K562 (cell line): ENCODE data around the gene NHSL2. TPM values are rescaled to one million over a fixed set of nuclear protein-coding genes. Genes with fewer than 3 reads are reported as not detected.
A peak's percentile ranks its signal among the peaks of the same experiment; 100 is the strongest.

Experiments used
- ARNT ChIP-seq, 2 experiments: fragments of 450-650 bp; IDR thresholded peaks; 2 replicates each; pipeline ENCODE4 v1.6.1; 2016; ENCODE audit warnings: mild to moderate bottlenecking in 1 of 2
- BRD9 ChIP-seq: fragments of 450-650 bp; IDR thresholded peaks from 2 replicates; pipeline ENCODE4 v1.6.1; 2018; ENCODE audit warnings: low read depth; ENCODE audit not compliant: partially characterized antibody
- COPS2 ChIP-seq: fragments of 450-650 bp; conservative IDR thresholded peaks from 2 replicates; pipeline ENCODE4 v1.6.1; 2016; ENCODE audit warnings: mild to moderate bottlenecking, moderate library complexity
- E2F4 ChIP-seq: sonication (generic); formaldehyde crosslinking; IDR thresholded peaks from 2 replicates; pipeline ENCODE4 v1.8.0; 2022; ENCODE audit warnings: mild to moderate bottlenecking, low read depth, missing genetic modification reagents
- EGR1 ChIP-seq: fragments of 450-650 bp; conservative IDR thresholded peaks from 2 replicates; pipeline ENCODE4 v1.6.1; 2017; ENCODE audit warnings: mild to moderate bottlenecking
- EHMT2 ChIP-seq: fragments of 450-650 bp; IDR thresholded peaks from 2 replicates; pipeline ENCODE4 v1.6.1; 2018; ENCODE audit warnings: antibody characterized with exemption
- FOS ChIP-seq: IDR thresholded peaks from 3 replicates; pipeline ENCODE4 v1.6.1; 2011; ENCODE audit not compliant: insufficient read length; ENCODE audit errors: extremely low read depth
- HSF4 ChIP-seq: fragments of 250-450 bp; sonication (Bioruptor Pico); IDR thresholded peaks from 2 replicates; pipeline ENCODE4 v2.1.2; 2022; ENCODE audit warnings: mild to moderate bottlenecking, moderate library complexity, borderline replicate concordance
- NCOA6 ChIP-seq: fragments of 450-650 bp; IDR thresholded peaks from 2 replicates; pipeline ENCODE4 v1.6.1; 2017; ENCODE audit warnings: mild to moderate bottlenecking
- RB1 ChIP-seq: fragments of 450-650 bp; IDR thresholded peaks from 2 replicates; pipeline ENCODE4 v1.6.1; 2017; ENCODE audit warnings: low read depth, mild to moderate bottlenecking
- RFX5 ChIP-seq: IDR thresholded peaks from 2 replicates; pipeline ENCODE4 v1.6.1; 2011; ENCODE audit warnings: low read depth, mild to moderate bottlenecking, improper control_type of control experiment, low read length
- SAFB ChIP-seq: fragments of 200-400 bp; formaldehyde crosslinking; IDR thresholded peaks from 2 replicates; pipeline ENCODE4 v1.6.1; 2017; ENCODE audit warnings: low read depth, low read length, borderline replicate concordance
- SMARCA5 ChIP-seq: fragments of 450-650 bp; IDR thresholded peaks from 2 replicates; pipeline ENCODE4 v1.6.1; 2016
- SMARCC2 ChIP-seq: fragments of 450-650 bp; IDR thresholded peaks from 2 replicates; pipeline ENCODE4 v1.6.1; 2017; ENCODE audit warnings: antibody characterized with exemption, moderate library complexity, mild to moderate bottlenecking, low read depth
- SMARCE1 ChIP-seq: fragments of 450-650 bp; IDR thresholded peaks from 2 replicates; pipeline ENCODE4 v1.7.1; 2016; ENCODE audit warnings: mild to moderate bottlenecking
- SMC3 ChIP-seq: conservative IDR thresholded peaks from 2 replicates; pipeline ENCODE4 v1.6.1; 2011; ENCODE audit warnings: low read depth, low read length, improper control_type of control experiment; ENCODE audit not compliant: insufficient read depth
- U2AF1 ChIP-seq: fragments of 200-400 bp; formaldehyde crosslinking; optimal IDR thresholded peaks from 2 replicates; pipeline ENCODE3; 2017; ENCODE audit warnings: mild to moderate bottlenecking, low read depth, low read length, moderate library complexity
- ZBTB12 ChIP-seq: fragments of 250-450 bp; sonication (Bioruptor Pico); IDR thresholded peaks from 2 replicates; pipeline ENCODE4 v1.4.0; 2020
- ZKSCAN1 ChIP-seq: fragments of 150-350 bp; IDR thresholded peaks from 2 replicates; pipeline ENCODE4 v1.6.1; 2016; ENCODE audit warnings: low read depth, low read length
- ZNF76 ChIP-seq: fragments of 250-450 bp; sonication (Bioruptor Pico); IDR thresholded peaks from 2 replicates; pipeline ENCODE4 v1.4.0; 2020; ENCODE audit warnings: mild to moderate bottlenecking, moderate library complexity, borderline replicate concordance
- polyA plus RNA-seq, 8 experiments: library from polyadenylated mRNA; depleted of rRNA in 4 of 8; stranded (reverse) in 5 of 8; unstranded in 3 of 8; fragments of >200 nt; fragmentation: Nextera tagmentation in 2 of 8; fragmentation: Illumina TruSeq in 1 of 8; extraction: Ambion mirVana in 2 of 8; extraction: Trizol in 1 of 8; gene quantifications; 2 replicates each; pipeline versions ENCODE4 v1.2.1 to v1.2.3, GENCODE V29; 2011 to 2014; ENCODE audit warnings: inconsistent platforms in 1 of 8, missing spikeins in 1 of 8
- total RNA-seq, 7 experiments: library from RNA; depleted of rRNA in 6 of 7; stranded (reverse); fragments of >200 nt in 6 of 7; fragmentation: Illumina TruSeq in 2 of 7; extraction: Trizol in 2 of 7; gene quantifications; 2 replicates each; pipeline versions ENCODE4 v1.2.1 to v1.2.3, GENCODE V29; 2011 to 2021; ENCODE audit warnings: low replicate concordance in 1 of 7
- TF ChIP-seq, protein P1 (sequence below), 2 experiments: fragments of 450-650 bp in 1 of 2; IDR thresholded peaks; 2 replicates each; pipeline ENCODE4 v1.6.1; 2011 to 2017; ENCODE audit warnings: low read depth in 2 of 2, antibody characterized with exemption in 1 of 2, borderline replicate concordance in 1 of 2, low read length in 1 of 2, mild to moderate bottlenecking in 1 of 2, mixed read lengths in 1 of 2; ENCODE audit not compliant: control insufficient read depth in 1 of 2

Gene NHSL2
- total and polyA plus RNA-seq, 9 of the 15 experiments (the other 6 are each of a cell fraction or from before 2014, with no cell fraction given): 0.02 TPM; not detected in 8

- TF ChIP-seq ZKSCAN1 (no peak), RB1 (0 out of 2 replicates have a peak, but pooled peaks have one; percentile 12), E2F4 (CRISPR knock-in tag) (no peak), BRD9 (no peak), NCOA6 (no peak), ZNF76 (no peak), EGR1 (peak; percentile 28), ARNT (IDR thresholded peaks at IDR 0.05) (no peak), U2AF1 (no peak), FOS (peak; percentile 55), SMARCA5 (no peak), SMARCE1 (no peak), COPS2 (no peak), SMC3 (no peak), SAFB (no peak), ZBTB12 (CRISPR knock-in tag) (no peak), HSF4 (CRISPR knock-in tag) (no peak), SMARCC2 (no peak), EHMT2 (no peak), RFX5 (no peak)
- TF ChIP-seq, protein P1, sequence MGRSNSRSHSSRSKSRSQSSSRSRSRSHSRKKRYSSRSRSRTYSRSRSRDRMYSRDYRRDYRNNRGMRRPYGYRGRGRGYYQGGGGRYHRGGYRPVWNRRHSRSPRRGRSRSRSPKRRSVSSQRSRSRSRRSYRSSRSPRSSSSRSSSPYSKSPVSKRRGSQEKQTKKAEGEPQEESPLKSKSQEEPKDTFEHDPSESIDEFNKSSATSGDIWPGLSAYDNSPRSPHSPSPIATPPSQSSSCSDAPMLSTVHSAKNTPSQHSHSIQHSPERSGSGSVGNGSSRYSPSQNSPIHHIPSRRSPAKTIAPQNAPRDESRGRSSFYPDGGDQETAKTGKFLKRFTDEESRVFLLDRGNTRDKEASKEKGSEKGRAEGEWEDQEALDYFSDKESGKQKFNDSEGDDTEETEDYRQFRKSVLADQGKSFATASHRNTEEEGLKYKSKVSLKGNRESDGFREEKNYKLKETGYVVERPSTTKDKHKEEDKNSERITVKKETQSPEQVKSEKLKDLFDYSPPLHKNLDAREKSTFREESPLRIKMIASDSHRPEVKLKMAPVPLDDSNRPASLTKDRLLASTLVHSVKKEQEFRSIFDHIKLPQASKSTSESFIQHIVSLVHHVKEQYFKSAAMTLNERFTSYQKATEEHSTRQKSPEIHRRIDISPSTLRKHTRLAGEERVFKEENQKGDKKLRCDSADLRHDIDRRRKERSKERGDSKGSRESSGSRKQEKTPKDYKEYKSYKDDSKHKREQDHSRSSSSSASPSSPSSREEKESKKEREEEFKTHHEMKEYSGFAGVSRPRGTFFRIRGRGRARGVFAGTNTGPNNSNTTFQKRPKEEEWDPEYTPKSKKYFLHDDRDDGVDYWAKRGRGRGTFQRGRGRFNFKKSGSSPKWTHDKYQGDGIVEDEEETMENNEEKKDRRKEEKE (IDR thresholded peaks at IDR 0.05; ENCODE audit: borderline replicate concordance in 1 of 2, control insufficient read depth in 1 of 2, low read depth in 2 of 2, low read length in 1 of 2): no peak
Observed at GRCh38 chrX:72181178-72182125, 270.8 kb downstream of the NHSL2 start, which contains the start of gene PIN4 (continued).
